CD14-positive monocyte (primary cell): ENCODE data around the gene AP5B1. TPM values are rescaled to one million over a fixed set of nuclear protein-coding genes. Genes with fewer than 3 reads are reported as not detected.

ENCODE experiments used
- DNase-seq, 3 donors: peaks; one replicate each; pipeline ENCODE4 v3.0.0-alpha.2; 2011 to 2022
- H2AFZ ChIP-seq: 2 replicates; pipeline ENCODE4 v1.6.0; 2012; ENCODE audit warnings: mild to moderate bottlenecking, low read depth, low read length, inconsistent platforms; ENCODE audit not compliant: insufficient read depth, poor library complexity, severe bottlenecking
- H3K27ac ChIP-seq, 2 donors: 1 replicate in 1 of 2; 2 replicates in 1 of 2; pipeline ENCODE4 v1.5.1; 2012 to 2013; ENCODE audit warnings: low read length in 2 of 2, control low read depth in 1 of 2, inconsistent platforms in 1 of 2, low read depth in 1 of 2, mild to moderate bottlenecking in 1 of 2
- H3K27me3 ChIP-seq, 2 donors: one replicate each; pipeline versions ENCODE4 v1.6.0 to v1.6.1; 2011 to 2013; ENCODE audit warnings: low read length in 2 of 2; ENCODE audit not compliant: control insufficient read depth in 2 of 2, insufficient read depth in 2 of 2
- H3K36me3 ChIP-seq, 2 donors: replicated peaks in 1 of 2; 1 replicate in 1 of 2; 2 replicates in 1 of 2; pipeline versions ENCODE4 v1.5.1 to v1.6.1; 2012 to 2013; ENCODE audit warnings: low read length in 2 of 2, control low read depth in 1 of 2, inconsistent platforms in 1 of 2, mild to moderate bottlenecking in 1 of 2; ENCODE audit not compliant: insufficient read depth in 2 of 2, control insufficient read depth in 1 of 2
- H3K4me1 ChIP-seq, 2 donors: 1 replicate in 1 of 2; 2 replicates in 1 of 2; pipeline versions ENCODE4 v1.5.1 to v1.6.1; 2012 to 2013; ENCODE audit warnings: low read length in 2 of 2, control low read depth in 1 of 2, inconsistent platforms in 1 of 2, mild to moderate bottlenecking in 1 of 2, moderate library complexity in 1 of 2; ENCODE audit not compliant: insufficient read depth in 2 of 2, control insufficient read depth in 1 of 2
- H3K4me2 ChIP-seq: replicated peaks from 2 replicates; pipeline ENCODE3; 2012; ENCODE audit warnings: low read length, moderate library complexity, mild to moderate bottlenecking; ENCODE audit not compliant: poor library complexity, severe bottlenecking; ENCODE audit errors: extremely low read depth
- H3K4me3 ChIP-seq, 3 experiments: fragments of 200-600 bp in 1 of 3; sonication (generic) in 1 of 3; replicated peaks in 1 of 3; 1 replicate in 2 of 3; 2 replicates in 1 of 3; pipeline ENCODE4 v1.5.1; 2011 to 2013; ENCODE audit warnings: low read length in 3 of 3, mild to moderate bottlenecking in 3 of 3, control low read depth in 2 of 3, low read depth in 2 of 3, inconsistent platforms in 1 of 3, moderate library complexity in 1 of 3
- H3K79me2 ChIP-seq: 2 replicates; pipeline ENCODE4 v1.6.0; 2012; ENCODE audit warnings: mild to moderate bottlenecking, control low read depth, inconsistent platforms, low read length, moderate library complexity; ENCODE audit not compliant: insufficient read depth
- H3K9ac ChIP-seq: 2 replicates; pipeline ENCODE4 v1.6.0; 2017; ENCODE audit warnings: low read length, mild to moderate bottlenecking; ENCODE audit not compliant: insufficient read depth, poor library complexity, severe bottlenecking
- H3K9me3 ChIP-seq, 2 donors: replicated peaks in 1 of 2; 1 replicate in 1 of 2; 2 replicates in 1 of 2; pipeline versions ENCODE4 v1.5.1 to v1.6.1; 2012 to 2013; ENCODE audit warnings: low read length in 2 of 2, control low read depth in 1 of 2; ENCODE audit not compliant: control insufficient read depth in 1 of 2, insufficient read depth in 1 of 2
- H4K20me1 ChIP-seq: 2 replicates; pipeline ENCODE4 v1.6.0; 2012; ENCODE audit warnings: mild to moderate bottlenecking, low read length, control low read depth, moderate library complexity; ENCODE audit not compliant: insufficient read depth
- H3K27ac Mint-ChIP-seq, 7 donors: one replicate each; pipeline ENCODE4 v1.8.0; 2020; ENCODE audit warnings: mild to moderate bottlenecking in 7 of 7, mixed read lengths in 7 of 7, moderate library complexity in 6 of 7, inconsistent platforms in 2 of 7
- H3K27me3 Mint-ChIP-seq, 3 donors: one replicate each; pipeline ENCODE4 v1.8.0; 2021 to 2022; ENCODE audit warnings: low read depth in 3 of 3, mild to moderate bottlenecking in 3 of 3, mixed read lengths in 3 of 3, moderate library complexity in 3 of 3, inconsistent platforms in 1 of 3
- H3K36me3 Mint-ChIP-seq, 2 donors: one replicate each; pipeline ENCODE4 v1.8.0; 2020; ENCODE audit warnings: mixed read lengths in 2 of 2, inconsistent platforms in 1 of 2, mild to moderate bottlenecking in 1 of 2
- H3K4me1 Mint-ChIP-seq: one replicate; pipeline ENCODE4 v1.8.0; 2020; ENCODE audit warnings: mild to moderate bottlenecking, mixed read lengths
- H3K4me3 Mint-ChIP-seq, 2 donors: one replicate each; pipeline ENCODE4 v1.8.0; 2020; ENCODE audit warnings: mild to moderate bottlenecking in 2 of 2, mixed read lengths in 2 of 2, moderate library complexity in 1 of 2
- H3K9me3 Mint-ChIP-seq, 7 donors: one replicate each; pipeline ENCODE4 v1.8.0; 2020 to 2022; ENCODE audit warnings: mixed read lengths in 7 of 7, mild to moderate bottlenecking in 6 of 7, moderate library complexity in 6 of 7, inconsistent platforms in 2 of 7
- WGBS: methylation state at CpG from one replicate; pipeline ENCODE4 v1.1.5; 2013; ENCODE audit warnings: missing lambda C conversion rate; ENCODE audit not compliant: insufficient coverage; 5-methylcytosine and 5-hydroxymethylcytosine counted together
- intact Hi-C, 2 donors: fragments of 100-400 bp; cut with micrococcal nuclease; formaldehyde crosslinking; loops; one replicate each; pipeline versions ENCODE4 v1.15.0 to v1.15.1; 2023
- polyA plus RNA-seq, 3 donors: library from polyadenylated mRNA; depleted of rRNA in 1 of 3; unstranded in 2 of 3; stranded (reverse) in 1 of 3; fragments of 300-500 nt in 2 of 3; fragments of >200 nt in 1 of 3; fragmentation: Illumina TruSeq in 2 of 3; gene quantifications; 1 replicate in 2 of 3; 2 replicates in 1 of 3; pipeline ENCODE4 v1.2.3, GENCODE V29; 2012 to 2021
- TF ChIP-seq, protein P1 (sequence below): fragments of 200-600 bp; IDR thresholded peaks from one replicate; pipeline ENCODE4 v1.8.0; 2022; ENCODE audit warnings: antibody characterized with exemption, mild to moderate bottlenecking

AP5B1 gene
- polyA plus RNA-seq, 3 donors: 33.7 to 46.4 (median 35.1) TPM

- no peak for DNase-seq
- Histone ChIP-seq H3K27ac (no peak overlapping the region), H3K27me3 (peaks cover 0 to 29% of the 10 kb centered on the region in 2 donors), H3K4me1 (peaks cover 5 to 9% of the 10 kb centered on the region in 2 donors), H3K79me2 (no peaks in the 10 kb centered on the region), H3K9me3 (no peaks in the 10 kb centered on the region), H3K4me2 (no peak overlapping the region), H3K36me3 (no peaks in the 10 kb centered on the region), H3K9ac (no peak overlapping the region), H2AFZ (no peak overlapping the region), H4K20me1 (no peaks in the 10 kb centered on the region), H3K4me3 (no peak overlapping the region)
- H3K27me3 Mint-ChIP-seq: peaks cover 37 to 62% (median 39%) of the 10 kb centered on the region in 3 donors
- WGBS: 69% methylated on average over 7 of the region's 21 CpGs
- peak overlapping the region in 1 of 2 donors; percentile 64 for H3K4me3 Mint-ChIP-seq
- intact Hi-C loops: no loop called here
- TF ChIP-seq, protein P1, sequence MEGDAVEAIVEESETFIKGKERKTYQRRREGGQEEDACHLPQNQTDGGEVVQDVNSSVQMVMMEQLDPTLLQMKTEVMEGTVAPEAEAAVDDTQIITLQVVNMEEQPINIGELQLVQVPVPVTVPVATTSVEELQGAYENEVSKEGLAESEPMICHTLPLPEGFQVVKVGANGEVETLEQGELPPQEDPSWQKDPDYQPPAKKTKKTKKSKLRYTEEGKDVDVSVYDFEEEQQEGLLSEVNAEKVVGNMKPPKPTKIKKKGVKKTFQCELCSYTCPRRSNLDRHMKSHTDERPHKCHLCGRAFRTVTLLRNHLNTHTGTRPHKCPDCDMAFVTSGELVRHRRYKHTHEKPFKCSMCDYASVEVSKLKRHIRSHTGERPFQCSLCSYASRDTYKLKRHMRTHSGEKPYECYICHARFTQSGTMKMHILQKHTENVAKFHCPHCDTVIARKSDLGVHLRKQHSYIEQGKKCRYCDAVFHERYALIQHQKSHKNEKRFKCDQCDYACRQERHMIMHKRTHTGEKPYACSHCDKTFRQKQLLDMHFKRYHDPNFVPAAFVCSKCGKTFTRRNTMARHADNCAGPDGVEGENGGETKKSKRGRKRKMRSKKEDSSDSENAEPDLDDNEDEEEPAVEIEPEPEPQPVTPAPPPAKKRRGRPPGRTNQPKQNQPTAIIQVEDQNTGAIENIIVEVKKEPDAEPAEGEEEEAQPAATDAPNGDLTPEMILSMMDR: no peak
- H3K27ac Mint-ChIP-seq: peak overlapping the region in 1 of 7 donors; percentile 57
- H3K36me3 Mint-ChIP-seq: no peaks in the 10 kb centered on the region
- peaks cover 11% of the 10 kb centered on the region for H3K4me1 Mint-ChIP-seq
- H3K9me3 Mint-ChIP-seq: peaks cover 0 to 5% (median 1%) of the 10 kb centered on the region in 7 donors
Observed at GRCh38 chr11:65803797-65804492, 23.2 kb upstream of the AP5B1 start.

- TF ChIP-seq, protein P1: no peak
- Histone ChIP-seq H3K27me3 (peaks cover 0 to 30% of the 10 kb centered on the region in 2 donors), H3K36me3 (no peaks in the 10 kb centered on the region), H3K9ac (no peak overlapping the region), H3K27ac (no peak overlapping the region), H3K4me2 (no peak overlapping the region), H3K4me3 (no peak overlapping the region), H3K79me2 (no peaks in the 10 kb centered on the region), H4K20me1 (no peaks in the 10 kb centered on the region), H2AFZ (peak overlapping the region; percentile 56), H3K9me3 (no peaks in the 10 kb centered on the region), H3K4me1 (peaks cover 5 to 9% of the 10 kb centered on the region in 2 donors)
- intact Hi-C loops: no loop called here
- H3K36me3 Mint-ChIP-seq: no peaks in the 10 kb centered on the region
- H3K4me1 Mint-ChIP-seq: peaks cover 11% of the 10 kb centered on the region
- no peak for DNase-seq
- peaks cover 32 to 54% (median 32%) of the 10 kb centered on the region in 3 donors for H3K27me3 Mint-ChIP-seq
- peaks cover 0 to 5% (median 1%) of the 10 kb centered on the region in 7 donors for H3K9me3 Mint-ChIP-seq
- peak overlapping the region; percentile 51 to 83 for H3K4me3 Mint-ChIP-seq
- H3K27ac Mint-ChIP-seq: peak overlapping the region in 1 of 7 donors; percentile 31
- WGBS: 13% methylated on average over 6 of the region's 9 CpGs
Observed at GRCh38 chr11:65802841-65803240, 22.1 kb upstream of the AP5B1 start.
